Esophagus squamous epithelium (tissue), 4 donors: ENCODE measurements around the gene DRAXIN.

ENCODE experiments used
- POLR2A ChIP-seq, 4 donors: fragments of 450-650 bp; IDR thresholded peaks; one replicate each; pipeline ENCODE4 v1.6.1; 2017; ENCODE audit warnings: antibody characterized with exemption in 4 of 4, mild to moderate bottlenecking in 4 of 4, moderate library complexity in 3 of 4
- TF ChIP-seq, protein P1 (sequence below), 6 experiments: fragments of 450-650 bp in 4 of 6; fragments of 200-600 bp in 2 of 6; sonication (generic) in 2 of 6; IDR thresholded peaks; one replicate each; pipeline ENCODE4 v1.5.1; 2016 to 2019; ENCODE audit warnings: antibody characterized with exemption in 6 of 6, mild to moderate bottlenecking in 4 of 6, moderate library complexity in 4 of 6

DNA sequence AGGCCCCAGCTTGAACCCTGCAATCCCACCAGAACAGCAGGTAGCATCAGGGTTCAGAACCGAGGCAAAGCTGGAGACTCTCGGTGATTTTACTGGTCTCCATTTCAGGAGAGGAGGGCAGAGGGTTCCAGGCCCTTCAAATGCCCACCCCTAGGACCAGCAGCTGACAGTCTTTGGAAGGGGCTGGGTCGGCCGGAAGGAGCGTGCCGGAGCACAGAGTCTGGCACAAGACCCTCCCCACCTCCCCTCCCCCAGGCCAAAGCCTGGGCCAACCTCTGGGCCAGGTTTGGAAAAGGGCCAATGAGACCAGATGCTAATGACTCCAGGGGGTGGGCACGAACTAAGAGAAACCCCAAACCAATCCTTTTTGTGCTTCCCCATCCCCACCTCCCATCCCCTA, 44.2 kb upstream of the DRAXIN start:
- TF ChIP-seq, protein P1, sequence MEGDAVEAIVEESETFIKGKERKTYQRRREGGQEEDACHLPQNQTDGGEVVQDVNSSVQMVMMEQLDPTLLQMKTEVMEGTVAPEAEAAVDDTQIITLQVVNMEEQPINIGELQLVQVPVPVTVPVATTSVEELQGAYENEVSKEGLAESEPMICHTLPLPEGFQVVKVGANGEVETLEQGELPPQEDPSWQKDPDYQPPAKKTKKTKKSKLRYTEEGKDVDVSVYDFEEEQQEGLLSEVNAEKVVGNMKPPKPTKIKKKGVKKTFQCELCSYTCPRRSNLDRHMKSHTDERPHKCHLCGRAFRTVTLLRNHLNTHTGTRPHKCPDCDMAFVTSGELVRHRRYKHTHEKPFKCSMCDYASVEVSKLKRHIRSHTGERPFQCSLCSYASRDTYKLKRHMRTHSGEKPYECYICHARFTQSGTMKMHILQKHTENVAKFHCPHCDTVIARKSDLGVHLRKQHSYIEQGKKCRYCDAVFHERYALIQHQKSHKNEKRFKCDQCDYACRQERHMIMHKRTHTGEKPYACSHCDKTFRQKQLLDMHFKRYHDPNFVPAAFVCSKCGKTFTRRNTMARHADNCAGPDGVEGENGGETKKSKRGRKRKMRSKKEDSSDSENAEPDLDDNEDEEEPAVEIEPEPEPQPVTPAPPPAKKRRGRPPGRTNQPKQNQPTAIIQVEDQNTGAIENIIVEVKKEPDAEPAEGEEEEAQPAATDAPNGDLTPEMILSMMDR (IDR thresholded peaks at IDR 0.05): no peak
- TF ChIP-seq POLR2A (IDR thresholded peaks at IDR 0.05): no peak
